GM12892 (cell line): ENCODE results near the gene ITPRID1.

Experiments used
- POLR2A ChIP-seq: IDR thresholded peaks from 2 replicates; pipeline ENCODE4 v1.6.1; 2011; ENCODE audit warnings: low read depth, low read length, control low read depth
- POLR2AphosphoS5 ChIP-seq: IDR thresholded peaks from 2 replicates; pipeline ENCODE4 v1.6.1; 2011; ENCODE audit warnings: low read depth, low read length, control low read depth
- TAF1 ChIP-seq: IDR thresholded peaks from 2 replicates; pipeline ENCODE4 v1.6.1; 2011; ENCODE audit warnings: low read depth, mild to moderate bottlenecking, control low read depth, low read length, borderline replicate concordance

- no peak for TF ChIP-seq POLR2AphosphoS5
- no peak for TF ChIP-seq POLR2A
- no peak for TF ChIP-seq TAF1
These were observed 49.3 kb upstream of the ITPRID1 start for GRCh38 chr7:31464601-31465000.
